PC-3 (cell line): ENCODE measurements around the gene OR10S1. TPM values are rescaled to one million over a fixed set of nuclear protein-coding genes. Genes with fewer than 3 reads are reported as not detected.

Experiments used
- ATAC-seq: fragments of 200-7000 bp; cut with Tn5 transposase; 2 replicates; pipeline ENCODE4 v1.9.1; 2020; ENCODE audit warnings: mild to moderate bottlenecking, moderate library complexity
- BruUV-seq: library from RNA; stranded (reverse); fragments of 400-500 nt; replicated peaks from 2 replicates; lab custom pipeline; 2021; lab: Mats Ljungman, UMichigan
- CTCF ChIA-PET: fragments of 300-600 bp; sonication (Branson Sonifier 250); formaldehyde crosslinking; loops from one replicate; lab custom pipeline; 2022; ENCODE audit warnings: antibody characterized with exemption; lab: Charles Lee
- POLR2A ChIA-PET: fragments of 300-600 bp; sonication (Branson Sonifier 250); formaldehyde crosslinking; loops from one replicate; lab custom pipeline; 2022; ENCODE audit warnings: antibody characterized with exemption; ENCODE audit not compliant: unreplicated experiment; lab: Charles Lee
- DNase-seq: peaks from one replicate; pipeline ENCODE4 v3.0.0-alpha.2; 2015
- H2AFZ ChIP-seq: fragments of 300-600 bp; sonication (generic); 2 replicates; pipeline ENCODE4 v1.6.0; 2016; ENCODE audit warnings: antibody characterized with exemption, low read length
- H3F3A ChIP-seq: fragments of 300-600 bp; sonication (generic); one replicate; pipeline ENCODE4 v1.6.0; 2017; ENCODE audit warnings: antibody characterized with exemption, low read length, control low read depth, mild to moderate bottlenecking; ENCODE audit not compliant: unreplicated experiment
- H3K27ac ChIP-seq: fragments of 300-600 bp; sonication (generic); 2 replicates; pipeline ENCODE4 v1.5.1; 2016; ENCODE audit warnings: mild to moderate bottlenecking, low read length
- H3K27me3 ChIP-seq: fragments of 300-600 bp; sonication (generic); 2 replicates; pipeline ENCODE4 v1.6.1; 2016; ENCODE audit warnings: low read length, mixed read lengths
- H3K36me3 ChIP-seq: fragments of 300-600 bp; sonication (generic); 2 replicates; pipeline ENCODE4 v1.6.1; 2016; ENCODE audit warnings: low read depth, mixed run types, low read length, mixed read lengths
- H3K4me1 ChIP-seq: fragments of 300-600 bp; sonication (generic); 2 replicates; pipeline ENCODE4 v1.5.1; 2016; ENCODE audit warnings: low read length; ENCODE audit not compliant: insufficient read depth
- H3K4me2 ChIP-seq: fragments of 300-600 bp; sonication (generic); 2 replicates; pipeline ENCODE4 v1.6.0; 2016; ENCODE audit warnings: low read length
- H3K4me3 ChIP-seq: fragments of 300-600 bp; sonication (generic); 2 replicates; pipeline ENCODE4 v1.5.1; 2016; ENCODE audit warnings: mild to moderate bottlenecking, low read length, mixed read lengths
- H3K79me2 ChIP-seq: fragments of 300-600 bp; sonication (generic); 2 replicates; pipeline ENCODE4 v1.6.1; 2017; ENCODE audit warnings: low read length, mixed read lengths
- H3K9ac ChIP-seq: fragments of 300-600 bp; sonication (generic); 2 replicates; pipeline ENCODE4 v1.6.0; 2016; ENCODE audit warnings: mild to moderate bottlenecking, low read length
- H3K9me2 ChIP-seq: fragments of 300-600 bp; sonication (generic); replicated peaks from 2 replicates; pipeline ENCODE4 v1.6.1; 2016; ENCODE audit warnings: mixed run types, low read length, mixed read lengths
- H3K9me3 ChIP-seq: fragments of 300-600 bp; sonication (generic); 2 replicates; pipeline ENCODE4 v1.6.1; 2016; ENCODE audit warnings: low read length, mixed read lengths
- H4K20me1 ChIP-seq: fragments of 300-600 bp; sonication (generic); 2 replicates; pipeline ENCODE4 v1.6.1; 2016; ENCODE audit warnings: low read length, mixed read lengths
- EZH2 ChIP-seq: fragments of 300-600 bp; sonication (generic); IDR thresholded peaks from one replicate; pipeline ENCODE4 v1.6.1; 2017; ENCODE audit warnings: antibody characterized with exemption, mild to moderate bottlenecking, low read length; ENCODE audit not compliant: unreplicated experiment
- EZH2phosphoT487 ChIP-seq: fragments of 300-600 bp; sonication (generic); IDR thresholded peaks from 2 replicates; pipeline ENCODE4 v1.6.1; 2018; ENCODE audit warnings: mild to moderate bottlenecking, antibody characterized with exemption, low read length, borderline replicate concordance
- intact Hi-C: fragments of 100-400 bp; cut with micrococcal nuclease; formaldehyde crosslinking; loops from 2 replicates; pipeline ENCODE4 v1.9.0; 2023
- total RNA-seq: library from RNA; depleted of rRNA; stranded (reverse); fragments of >200 nt; gene quantifications from 2 replicates; pipeline ENCODE4 v1.2.3, GENCODE V29; 2014
- TF ChIP-seq, protein P1 (sequence below): fragments of 300-600 bp; sonication (generic); conservative IDR thresholded peaks from 2 replicates; pipeline ENCODE4 v1.5.1; 2017; ENCODE audit warnings: antibody characterized with exemption, low read depth, mild to moderate bottlenecking, low read length

OR10S1 gene
- total RNA-seq, 1 experiment from 2014 or later = not detected

GRCh38 chr11:124012697-124013096, 35.1 kb upstream of the OR10S1 start, which contains the start of gene OR10G4:
OR10G4 (plus strand) TSS chr11:124012997; CDS start chr11:124015575, 2,578 bp downstream.
- H3K4me3 ChIP-seq = no peak within 1 kb of the TSS
- peaks cover 53% of the 10 kb centered on the region for H3K27me3 ChIP-seq
- H3F3A ChIP-seq = no peaks in the 10 kb centered on the region
- H3K9me3 ChIP-seq = no peaks in the 10 kb centered on the region
- no peaks in the 10 kb centered on the region for H3K36me3 ChIP-seq
- TF ChIP-seq EZH2 (no peak), EZH2phosphoT487 (no peak)
- TF ChIP-seq, protein P1, sequence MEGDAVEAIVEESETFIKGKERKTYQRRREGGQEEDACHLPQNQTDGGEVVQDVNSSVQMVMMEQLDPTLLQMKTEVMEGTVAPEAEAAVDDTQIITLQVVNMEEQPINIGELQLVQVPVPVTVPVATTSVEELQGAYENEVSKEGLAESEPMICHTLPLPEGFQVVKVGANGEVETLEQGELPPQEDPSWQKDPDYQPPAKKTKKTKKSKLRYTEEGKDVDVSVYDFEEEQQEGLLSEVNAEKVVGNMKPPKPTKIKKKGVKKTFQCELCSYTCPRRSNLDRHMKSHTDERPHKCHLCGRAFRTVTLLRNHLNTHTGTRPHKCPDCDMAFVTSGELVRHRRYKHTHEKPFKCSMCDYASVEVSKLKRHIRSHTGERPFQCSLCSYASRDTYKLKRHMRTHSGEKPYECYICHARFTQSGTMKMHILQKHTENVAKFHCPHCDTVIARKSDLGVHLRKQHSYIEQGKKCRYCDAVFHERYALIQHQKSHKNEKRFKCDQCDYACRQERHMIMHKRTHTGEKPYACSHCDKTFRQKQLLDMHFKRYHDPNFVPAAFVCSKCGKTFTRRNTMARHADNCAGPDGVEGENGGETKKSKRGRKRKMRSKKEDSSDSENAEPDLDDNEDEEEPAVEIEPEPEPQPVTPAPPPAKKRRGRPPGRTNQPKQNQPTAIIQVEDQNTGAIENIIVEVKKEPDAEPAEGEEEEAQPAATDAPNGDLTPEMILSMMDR = no peak
- no peaks in the 10 kb centered on the region for H3K4me1 ChIP-seq
- POLR2A ChIA-PET = no interaction called here
- no peaks in the 10 kb centered on the region for H4K20me1 ChIP-seq
- no peak within 1 kb of the TSS for H3K9ac ChIP-seq
- intact Hi-C loops = no loop called here
- no peak within 1 kb of the TSS for H3K27ac ChIP-seq
- CTCF ChIA-PET = no interaction called here
- H3K4me2 ChIP-seq = no peak within 1 kb of the TSS
- H3K9me2 ChIP-seq = no peaks in the 10 kb centered on the region
- BruUV-seq = no TSS peak
- H3K79me2 ChIP-seq = no peaks in the 10 kb centered on the region
- H2AFZ ChIP-seq = no peak within 1 kb of the TSS
- ATAC-seq (no peak), DNase-seq (no peak)

DNA sequence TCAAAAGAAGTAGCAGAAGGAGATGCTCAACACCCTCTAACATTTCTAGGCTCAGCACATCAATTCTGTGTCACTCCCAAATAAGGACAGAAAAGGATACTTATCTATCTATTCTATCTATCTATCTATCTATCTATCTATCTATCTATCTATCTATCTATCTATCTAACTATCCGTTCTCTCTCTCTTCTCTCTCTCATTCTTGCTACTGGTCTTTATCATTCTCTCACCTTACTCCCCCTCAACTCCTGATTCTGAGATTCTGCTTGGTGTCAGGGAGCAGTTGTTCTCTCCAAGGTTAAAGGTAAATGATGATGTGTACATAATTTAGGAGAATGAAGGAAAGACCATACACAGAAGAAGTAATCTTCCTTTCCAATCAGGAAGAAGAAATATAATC, 17.5 kb upstream of the OR10S1 start, which contains the start of gene OR10G6:
TSS of gene OR10G6 (minus strand) at position 43 of the 400 bp plus-strand sequence. CDS start at position 43, 0 bp downstream.
- no peaks in the 10 kb centered on the region for H3K9me3 ChIP-seq
- no peaks in the 10 kb centered on the region for H3F3A ChIP-seq
- peaks cover 99% of the 10 kb centered on the region for H3K27me3 ChIP-seq
- H3K9ac ChIP-seq = no peak within 1 kb of the TSS
- ATAC-seq (no peak), DNase-seq (no peak)
- no peak within 1 kb of the TSS for H3K4me3 ChIP-seq
- ChIA-PET POLR2A (no interaction called here), CTCF (no interaction called here)
- no peaks in the 10 kb centered on the region for H3K79me2 ChIP-seq
- no peaks in the 10 kb centered on the region for H3K36me3 ChIP-seq
- no peak within 1 kb of the TSS for H2AFZ ChIP-seq
- H3K4me2 ChIP-seq = no peak within 1 kb of the TSS
- BruUV-seq = no TSS peak
- TF ChIP-seq EZH2 (no peak), EZH2phosphoT487 (no peak)
- TF ChIP-seq, protein P1 = no peak
- intact Hi-C loops = no loop called here
- no peak within 1 kb of the TSS for H3K27ac ChIP-seq
- H3K4me1 ChIP-seq = no peaks in the 10 kb centered on the region
- no peaks in the 10 kb centered on the region for H3K9me2 ChIP-seq
- no peaks in the 10 kb centered on the region for H4K20me1 ChIP-seq

- DNase-seq (no peak), ATAC-seq (no peak)
- POLR2A ChIA-PET = no interaction called here
- no peak overlapping the region for H3K9ac ChIP-seq
- no TSS peak for BruUV-seq
- H2AFZ ChIP-seq = no peak overlapping the region
- peaks cover 2% of the 10 kb centered on the region for H3K4me1 ChIP-seq
- no peak overlapping the region for H3K4me3 ChIP-seq
- no peaks in the 10 kb centered on the region for H3K79me2 ChIP-seq
- no peaks in the 10 kb centered on the region for H4K20me1 ChIP-seq
- no peaks in the 10 kb centered on the region for H3K9me2 ChIP-seq
- no peaks in the 10 kb centered on the region for H3K36me3 ChIP-seq
- no peak for TF ChIP-seq EZH2phosphoT487
- no peak for TF ChIP-seq EZH2
- TF ChIP-seq, protein P1 = no peak
- no peak overlapping the region for H3K27ac ChIP-seq
- no peaks in the 10 kb centered on the region for H3K9me3 ChIP-seq
- CTCF ChIA-PET = no interaction called here
- intact Hi-C loops = no loop called here
- H3K27me3 ChIP-seq = no peaks in the 10 kb centered on the region; the same call in 1 of the 2 replicates
- H3K4me2 ChIP-seq = no peak overlapping the region
- H3F3A ChIP-seq = no peaks in the 10 kb centered on the region
These were observed 1.7 kb upstream of the OR10S1 start for GRCh38 chr11:123979311-123979710.
